Stimulated activated CD4-positive, alpha-beta T cell treated with anti-CD3 and anti-CD28 coated beads, Interleukin-4, amount 100 ng/mL, for 48 hours (primary cell): ENCODE measurements around the gene JAKMIP2.
"Not testable (repeated sequence)": the region's sequence is repeated elsewhere in the genome, so short reads cannot be mapped to it uniquely, and the experiment has no call there.

Experiments
- DNase-seq, 2 donors: peaks; one replicate each; pipeline ENCODE4 v3.0.0-alpha.2; 2020; ENCODE audit warnings: low read depth in 2 of 2

JAKMIP2 gene

DNA sequence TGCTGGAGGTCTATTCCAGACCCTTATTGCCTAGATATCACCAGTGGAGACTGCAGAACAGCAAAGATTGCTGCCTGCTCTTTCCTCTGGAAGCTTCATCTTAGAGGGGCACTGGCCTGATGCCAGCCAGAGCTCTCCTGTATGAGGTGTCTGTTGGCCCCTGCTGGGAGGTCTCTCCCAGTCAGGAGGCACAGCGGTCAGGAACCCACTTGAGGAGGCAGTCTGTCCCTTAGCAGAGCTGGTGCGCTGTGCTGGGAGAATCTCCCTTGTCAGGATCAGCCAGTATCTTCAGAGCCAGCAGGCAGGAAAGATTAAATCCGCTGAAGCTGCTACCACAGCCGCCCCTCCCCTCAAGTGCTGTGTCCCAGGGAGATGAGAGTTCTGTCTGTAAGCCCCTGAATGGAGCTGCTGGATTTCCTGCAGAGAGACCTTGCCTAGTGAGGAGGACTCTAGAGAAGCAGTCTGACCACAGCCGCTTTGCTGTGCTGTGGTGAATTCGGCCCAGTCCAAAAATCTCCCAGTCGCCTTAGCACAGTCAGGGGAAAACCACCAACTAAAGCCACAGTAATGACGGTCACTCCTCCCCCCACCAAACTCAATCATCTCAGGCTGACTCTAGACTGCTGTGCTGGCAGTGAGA lies 124.1 kb downstream of the JAKMIP2 start:
- DNase-seq = no peak

GRCh38 chr5:147648597-147648996 lies 133.9 kb downstream of the JAKMIP2 start:
- DNase-seq = no peak

GRCh38 chr5:147645197-147645596 lies 137.3 kb downstream of the JAKMIP2 start:
- DNase-seq = no peak

DNA sequence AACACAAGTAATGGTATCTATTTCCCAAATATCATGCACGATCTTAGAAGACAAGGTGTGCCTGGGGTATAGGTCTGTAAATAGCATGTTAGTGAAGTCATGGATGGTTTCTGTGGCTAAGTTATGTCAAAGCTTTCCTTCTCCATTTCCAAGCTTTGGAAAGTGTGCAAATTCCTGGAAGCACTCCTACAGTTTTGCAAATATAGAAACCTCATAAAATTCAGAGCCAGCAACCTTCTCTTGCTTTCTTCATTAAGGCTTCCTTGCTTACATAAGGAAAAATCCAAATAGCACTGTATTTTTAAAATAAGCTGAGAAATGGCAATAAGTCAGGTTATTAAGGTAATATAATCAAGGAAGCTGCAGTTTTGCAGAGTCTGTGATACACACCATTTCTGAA lies 138.1 kb downstream of the JAKMIP2 start:
- DNase-seq = no peak

DNA sequence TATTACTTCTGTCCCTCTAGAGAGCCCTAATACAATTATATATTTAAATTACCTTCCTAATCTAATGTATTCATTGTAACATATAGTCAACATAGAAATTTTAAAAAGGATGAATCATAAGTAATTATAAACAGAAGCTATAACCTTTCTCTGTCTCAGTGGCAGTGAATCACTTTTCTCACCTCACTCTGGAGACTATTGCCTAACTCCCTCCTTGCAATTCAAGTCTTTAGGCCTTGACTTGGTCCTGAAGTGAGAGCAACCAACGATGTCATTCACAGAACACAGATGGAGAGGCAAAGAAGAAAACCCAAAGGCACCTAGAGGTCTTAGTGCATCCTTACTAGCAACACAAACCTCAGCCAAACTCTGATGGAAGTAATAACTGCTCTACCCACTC lies 139.4 kb downstream of the JAKMIP2 start:
- no peak for DNase-seq

GRCh38 chr5:147642666-147643065 lies 139.9 kb downstream of the JAKMIP2 start:
- DNase-seq = no peak

DNA sequence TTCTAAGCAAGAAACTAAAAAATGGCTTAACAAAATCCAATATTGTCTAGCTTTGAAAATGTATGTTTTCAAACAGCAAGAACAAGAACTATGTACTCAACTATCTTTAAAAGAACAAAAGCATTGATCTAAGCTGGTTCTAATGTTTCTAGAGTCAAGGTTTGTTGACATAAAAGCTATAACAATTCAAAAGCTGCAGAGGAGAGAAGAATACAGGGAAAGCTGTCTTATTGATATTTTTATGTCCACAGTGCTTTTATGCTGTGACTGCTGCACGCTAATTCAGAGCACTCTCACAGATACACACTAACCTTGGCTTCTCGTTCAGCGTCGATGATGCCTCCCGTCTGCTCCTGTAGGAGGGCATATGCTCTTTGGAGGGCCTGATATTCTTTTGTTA lies 143.2 kb downstream of the JAKMIP2 start:
- no peak for DNase-seq

DNA sequence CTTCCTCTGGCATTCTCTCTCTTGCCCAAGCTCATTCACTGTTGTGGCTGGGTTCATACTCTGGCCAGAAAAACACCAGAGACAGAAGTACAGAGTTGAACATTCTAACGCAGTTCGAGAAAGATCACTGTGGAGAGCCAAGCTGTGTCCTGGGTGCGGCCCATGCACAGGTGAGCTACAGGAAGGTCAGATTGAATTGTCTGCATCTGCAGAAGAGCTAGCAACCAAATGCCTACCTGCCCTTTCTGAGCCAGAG lies 145.9 kb downstream of the JAKMIP2 start:
- no peak for DNase-seq

- DNase-seq = no peak
These were observed 146.4 kb downstream of the JAKMIP2 start for GRCh38 chr5:147635882-147636728.

DNA sequence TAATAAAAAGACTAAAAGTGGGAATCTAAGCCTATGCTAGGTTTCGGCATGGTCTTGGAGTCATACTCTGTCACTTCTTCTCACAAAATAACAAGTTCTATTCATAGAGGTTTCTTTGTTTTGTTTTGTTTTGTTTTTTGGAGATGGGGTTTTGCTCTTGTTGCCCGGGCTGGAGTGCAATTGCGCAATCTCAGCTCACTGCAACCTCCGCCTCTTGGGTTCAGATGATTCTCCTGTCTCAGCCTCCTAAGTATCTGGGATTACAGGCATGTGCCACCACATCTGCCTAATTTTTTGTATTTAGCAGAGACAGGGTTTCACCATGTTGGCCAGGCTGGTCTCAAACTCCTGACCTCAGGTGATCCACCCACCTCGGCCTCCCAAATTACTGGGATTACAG lies 147.1 kb downstream of the JAKMIP2 start:
- DNase-seq = not testable (repeated sequence)

- DNase-seq = no peak
These were observed 149.4 kb downstream of the JAKMIP2 start for GRCh38 chr5:147633173-147633572.

GRCh38 chr5:147631428-147632003 lies 151.0 kb downstream of the JAKMIP2 start:
- DNase-seq = no peak

GRCh38 chr5:147629196-147629595 lies 153.3 kb downstream of the JAKMIP2 start:
- no peak for DNase-seq

DNA sequence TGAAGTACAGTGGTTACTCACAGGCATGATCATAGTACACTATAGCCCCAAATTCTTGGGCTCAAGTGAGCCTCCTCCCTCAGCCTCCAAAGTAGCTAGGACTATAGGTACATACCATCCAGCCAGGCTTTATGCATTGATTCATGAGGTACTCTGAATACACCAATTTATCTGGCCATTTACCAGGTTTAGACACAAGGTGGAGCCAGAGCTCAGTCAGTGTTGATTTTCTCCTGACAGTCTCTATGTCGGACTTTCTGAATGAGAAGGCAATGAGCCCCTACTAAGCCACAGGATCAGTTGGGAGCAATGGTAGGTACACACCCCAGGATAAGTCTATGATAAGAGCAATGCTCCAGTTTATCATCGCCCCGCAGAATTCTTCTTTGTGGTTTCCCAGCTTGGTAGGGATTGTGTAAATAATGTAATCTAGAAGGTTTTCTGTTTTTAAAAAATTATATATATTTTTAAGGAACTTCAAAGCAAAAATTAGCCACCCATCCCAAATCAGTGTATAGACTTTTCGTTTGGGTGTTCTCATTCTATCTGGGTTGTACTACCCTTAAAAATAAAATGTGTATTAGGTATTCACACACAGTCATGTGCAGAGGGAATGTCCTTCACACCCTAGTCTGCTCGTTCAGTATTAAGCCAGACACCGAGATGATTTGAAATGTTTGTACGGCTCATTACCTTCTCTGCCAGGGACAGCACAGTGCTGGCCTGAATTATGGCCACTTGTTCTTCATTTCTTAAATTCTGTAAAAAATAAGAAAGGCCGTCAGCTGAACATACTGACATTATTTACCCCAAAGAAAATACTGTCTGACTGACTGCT lies 154.3 kb downstream of the JAKMIP2 start:
- peak; percentile 10 to 19 for DNase-seq

DNA sequence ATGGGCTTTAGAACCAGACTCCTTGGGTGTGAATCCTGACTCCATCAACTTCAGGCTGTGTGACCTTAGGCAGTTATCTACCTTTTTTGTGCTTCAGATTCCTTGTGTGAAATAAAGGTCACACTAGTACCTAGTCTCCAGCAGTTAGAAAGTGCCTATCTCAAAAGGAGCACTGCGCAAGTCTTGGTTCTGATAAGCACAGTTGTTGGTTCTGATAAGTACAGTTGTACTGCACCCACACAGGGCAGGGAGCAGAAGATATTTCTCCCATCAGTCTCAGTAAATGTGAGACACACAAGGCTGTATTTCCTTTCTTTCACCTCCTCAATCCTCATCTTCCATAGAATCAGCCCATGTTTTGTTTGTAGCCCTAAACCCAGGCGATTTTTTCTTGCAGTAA lies 156.1 kb downstream of the JAKMIP2 start:
- DNase-seq = no peak

DNA sequence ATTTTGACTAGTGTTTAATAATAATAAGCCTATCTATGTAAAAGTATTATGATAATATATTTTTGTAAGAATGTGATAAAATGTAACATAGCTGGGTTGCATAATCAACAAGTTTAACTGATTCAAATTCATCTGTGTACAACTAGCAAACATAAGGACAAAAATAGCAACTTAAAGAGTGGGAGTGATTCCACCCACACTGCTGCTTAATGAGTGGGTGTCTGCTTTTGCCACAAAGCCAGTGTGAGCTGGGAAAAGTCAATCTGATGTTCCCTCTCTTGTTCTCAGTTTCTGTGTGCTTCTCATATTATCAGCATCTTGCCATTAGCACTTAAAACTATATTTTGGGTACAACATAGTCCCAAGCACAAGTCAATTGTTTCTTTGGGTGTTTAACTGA lies 161.5 kb downstream of the JAKMIP2 start:
- no peak for DNase-seq

DNA sequence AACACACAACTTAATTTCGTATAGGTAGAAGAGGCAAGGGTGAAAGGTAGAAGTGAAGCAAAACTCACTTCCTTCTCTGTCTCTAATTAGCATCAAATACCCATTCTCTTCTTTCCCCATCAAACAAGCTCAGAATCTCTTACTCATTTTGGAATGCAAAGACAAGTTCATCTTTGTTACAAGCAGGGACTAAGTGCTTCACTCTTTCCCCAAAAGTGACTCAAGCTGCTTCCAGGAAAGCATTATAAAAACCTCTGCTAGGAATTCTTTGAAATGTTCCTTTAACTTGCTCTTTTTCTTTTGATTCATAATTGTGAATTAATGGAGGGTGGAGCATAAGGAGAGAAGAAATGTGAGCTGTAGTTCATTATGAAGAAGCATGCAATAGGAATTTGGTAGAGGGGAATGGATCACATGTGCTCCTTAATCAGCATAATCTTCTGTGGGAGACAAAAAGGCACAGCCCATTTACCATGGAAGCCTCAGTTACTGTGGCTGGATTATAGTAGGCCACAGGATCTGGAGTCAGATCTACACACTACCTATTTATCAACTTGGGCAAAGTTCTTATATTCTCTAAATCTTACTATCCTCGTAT lies 163.1 kb downstream of the JAKMIP2 start:
- no peak for DNase-seq

GRCh38 chr5:147617711-147618350 lies 164.7 kb downstream of the JAKMIP2 start:
- no peak for DNase-seq

DNA sequence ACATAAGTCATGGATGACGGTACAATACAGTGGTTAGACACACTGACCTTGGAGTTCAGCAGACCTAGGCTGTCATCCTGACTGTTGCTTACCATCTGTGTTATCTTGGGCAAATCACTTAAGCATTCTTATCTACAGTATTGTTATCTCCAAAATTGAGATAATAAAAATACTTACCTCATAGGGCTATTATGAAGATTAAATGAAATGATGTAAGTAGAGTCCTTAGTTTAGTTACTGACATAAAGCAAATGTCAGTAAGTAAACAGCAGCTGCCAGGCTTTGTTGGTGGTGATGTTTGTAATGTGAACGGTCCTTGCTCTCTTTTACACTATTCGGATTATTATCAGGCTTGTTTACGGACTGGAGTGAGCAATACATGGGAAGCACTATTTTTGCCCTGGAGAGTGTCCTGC lies 165.3 kb downstream of the JAKMIP2 start:
- no peak for DNase-seq

- DNase-seq = no peak
These were observed 166.1 kb downstream of the JAKMIP2 start for GRCh38 chr5:147616421-147616820.

DNA sequence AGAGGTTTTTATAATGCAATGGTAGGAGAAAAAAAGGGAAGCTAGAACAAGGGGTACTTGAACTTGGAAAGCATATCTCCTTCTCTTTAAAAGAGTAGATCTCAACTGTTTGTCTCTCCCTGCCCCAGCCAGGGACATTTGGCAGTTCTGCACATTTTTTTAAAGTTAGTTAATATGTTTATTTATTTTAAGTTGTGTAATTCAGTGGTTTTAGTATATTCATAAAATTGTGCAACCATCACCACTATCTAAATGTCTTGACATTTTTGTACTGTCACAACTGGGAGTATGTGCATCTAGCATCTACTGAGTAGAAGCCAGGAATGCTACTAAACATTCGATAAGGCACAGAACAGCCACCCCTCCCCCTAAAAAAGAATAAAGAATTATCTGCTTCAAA lies 169.2 kb downstream of the JAKMIP2 start:
- DNase-seq = no peak
